Prostate gland (tissue), 2 donors: ENCODE measurements around the gene ABTB2.

Source experiments
- POLR2AphosphoS5 ChIP-seq: sonication (generic); formaldehyde crosslinking; IDR thresholded peaks from one replicate; pipeline ENCODE4 v1.6.1; 2017; ENCODE audit warnings: antibody characterized with exemption
- TF ChIP-seq, protein P1 (sequence below), 4 experiments: fragments of 200-600 bp in 2 of 4; fragments of 450-650 bp in 2 of 4; sonication (generic) in 2 of 4; IDR thresholded peaks; 1 replicate in 3 of 4; 2 replicates in 1 of 4; pipeline ENCODE4 v1.5.1; 2016 to 2019; ENCODE audit warnings: antibody characterized with exemption in 4 of 4, mild to moderate bottlenecking in 2 of 4, moderate library complexity in 2 of 4

DNA sequence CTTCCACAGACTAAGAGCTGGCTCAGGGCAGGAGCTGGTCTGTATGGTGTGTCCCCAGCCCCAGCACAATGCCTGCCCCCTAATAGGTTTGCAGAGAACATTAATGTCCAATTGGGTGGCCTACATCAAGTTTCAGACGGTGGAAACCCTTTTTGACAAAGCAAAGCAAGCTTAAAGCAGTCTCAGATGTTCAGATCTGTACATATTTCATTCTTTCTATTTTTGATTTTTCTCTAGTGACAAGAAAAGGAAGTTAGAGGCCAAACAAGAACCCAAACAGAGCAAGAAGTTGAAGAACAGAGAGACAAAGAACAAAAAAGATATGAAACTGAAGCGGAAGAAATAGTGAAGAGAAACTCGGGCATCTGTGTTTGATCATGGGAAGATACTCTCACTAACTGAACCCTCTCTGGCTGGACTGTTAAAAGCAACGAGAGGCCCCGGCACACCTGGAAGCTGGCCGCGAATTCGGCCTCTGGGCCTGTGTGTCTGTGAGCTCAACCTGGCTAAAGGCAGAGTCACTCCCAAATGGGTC is 211.9 kb downstream of the ABTB2 start:
- TF ChIP-seq, protein P1, sequence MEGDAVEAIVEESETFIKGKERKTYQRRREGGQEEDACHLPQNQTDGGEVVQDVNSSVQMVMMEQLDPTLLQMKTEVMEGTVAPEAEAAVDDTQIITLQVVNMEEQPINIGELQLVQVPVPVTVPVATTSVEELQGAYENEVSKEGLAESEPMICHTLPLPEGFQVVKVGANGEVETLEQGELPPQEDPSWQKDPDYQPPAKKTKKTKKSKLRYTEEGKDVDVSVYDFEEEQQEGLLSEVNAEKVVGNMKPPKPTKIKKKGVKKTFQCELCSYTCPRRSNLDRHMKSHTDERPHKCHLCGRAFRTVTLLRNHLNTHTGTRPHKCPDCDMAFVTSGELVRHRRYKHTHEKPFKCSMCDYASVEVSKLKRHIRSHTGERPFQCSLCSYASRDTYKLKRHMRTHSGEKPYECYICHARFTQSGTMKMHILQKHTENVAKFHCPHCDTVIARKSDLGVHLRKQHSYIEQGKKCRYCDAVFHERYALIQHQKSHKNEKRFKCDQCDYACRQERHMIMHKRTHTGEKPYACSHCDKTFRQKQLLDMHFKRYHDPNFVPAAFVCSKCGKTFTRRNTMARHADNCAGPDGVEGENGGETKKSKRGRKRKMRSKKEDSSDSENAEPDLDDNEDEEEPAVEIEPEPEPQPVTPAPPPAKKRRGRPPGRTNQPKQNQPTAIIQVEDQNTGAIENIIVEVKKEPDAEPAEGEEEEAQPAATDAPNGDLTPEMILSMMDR (IDR thresholded peaks at IDR 0.05), result no peak
- no peak for TF ChIP-seq POLR2AphosphoS5
